GM19238 (cell line): ENCODE results near the gene GIPC1.
A peak's percentile ranks its signal among the peaks of the same experiment; 100 is the strongest.

Experiments
- DNase-seq: peaks from one replicate; pipeline ENCODE4 v3.0.0; 2011; ENCODE audit warnings: low spot score; ENCODE audit not compliant: insufficient read length

Gene GIPC1

GRCh38 chr19:14494910-14495671 is 836 bp downstream of the GIPC1 start:
- DNase-seq = no peak

GRCh38 chr19:14494411-14494810 is 1.5 kb downstream of the GIPC1 start:
- no peak for DNase-seq

- no peak for DNase-seq
Observed at GRCh38 chr19:14492756-14493337, 3.1 kb downstream of the GIPC1 start.

GRCh38 chr19:14487370-14488125 is 8.4 kb downstream of the GIPC1 start:
- no peak for DNase-seq

- no peak for DNase-seq
Observed at GRCh38 chr19:14482172-14482941, 13.6 kb downstream of the GIPC1 start.

- DNase-seq = no peak
Observed at GRCh38 chr19:14480700-14481079, 15.2 kb downstream of the GIPC1 start.

- peak; percentile 83 for DNase-seq
Observed at GRCh38 chr19:14479975-14480699, 15.8 kb downstream of the GIPC1 start.

- no peak for DNase-seq
Observed at GRCh38 chr19:14479309-14479974, 16.5 kb downstream of the GIPC1 start.

GRCh38 chr19:14478113-14478545 is 17.8 kb downstream of the GIPC1 start:
- no peak for DNase-seq

GRCh38 chr19:14477418-14478112 is 18.4 kb downstream of the GIPC1 start:
- DNase-seq = no peak

- no peak for DNase-seq
Observed at GRCh38 chr19:14476673-14477401, 19.1 kb downstream of the GIPC1 start.

GRCh38 chr19:14476327-14476672 is 19.6 kb downstream of the GIPC1 start:
- DNase-seq = peak; percentile 5

GRCh38 chr19:14475251-14476073 is 20.5 kb downstream of the GIPC1 start, which contains the start of gene PTGER1:
Gene PTGER1 (minus strand): TSS chr19:14475354. CDS start chr19:14474320, 1,034 bp downstream.
- no peak for DNase-seq

GRCh38 chr19:14474827-14475226 is 21.1 kb downstream of the GIPC1 start:
- no peak for DNase-seq

- peak; percentile 4 for DNase-seq
Observed at GRCh38 chr19:14473978-14474578, 21.8 kb downstream of the GIPC1 start.

- no peak for DNase-seq
Observed at GRCh38 chr19:14473073-14473977, 22.6 kb downstream of the GIPC1 start.
